IMR-90 (cell line): ENCODE results near the gene FAM110C. TPM values are rescaled to one million over a fixed set of nuclear protein-coding genes. Genes with fewer than 3 reads are reported as not detected.

Experiments
- ATAC-seq: fragments of 200-7000 bp; cut with Tn5 transposase; 2 replicates; pipeline ENCODE4 v1.9.1; 2020; ENCODE audit warnings: low read depth, mild to moderate bottlenecking, moderate library complexity
- BruUV-seq: library from RNA; stranded (reverse); fragments of 400-500 nt; replicated peaks from 2 replicates; lab custom pipeline; 2021; lab: Mats Ljungman, UMichigan
- CTCF ChIA-PET: fragments of 300-600 bp; formaldehyde crosslinking; extraction: SDS; loops from one replicate; lab custom pipeline; 2021; ENCODE audit warnings: antibody characterized with exemption; lab: Yijun Ruan, JAX
- POLR2A ChIA-PET: fragments of 300-600 bp; sonication (Branson Sonifier 250); formaldehyde crosslinking; loops from one replicate; lab custom pipeline; 2022; ENCODE audit warnings: antibody characterized with exemption; ENCODE audit not compliant: unreplicated experiment; lab: Charles Lee
- DNase-seq: peaks from one replicate; pipeline ENCODE4 v3.0.0; 2013
- H2AFZ ChIP-seq: replicated peaks from 2 replicates; pipeline ENCODE3; 2013; ENCODE audit warnings: low read length, mild to moderate bottlenecking; ENCODE audit not compliant: poor library complexity
- H2AK5ac ChIP-seq: 2 replicates; pipeline ENCODE4 v1.6.1; 2013; ENCODE audit warnings: low read depth, low read length, inconsistent platforms
- H2AK9ac ChIP-seq: replicated peaks from 2 replicates; pipeline ENCODE3; 2013; ENCODE audit warnings: mild to moderate bottlenecking, low read depth, low read length, moderate library complexity; ENCODE audit not compliant: poor library complexity
- H2BK120ac ChIP-seq: 2 replicates; pipeline ENCODE4 v1.6.1; 2013; ENCODE audit warnings: low read depth, low read length, inconsistent platforms
- H2BK15ac ChIP-seq: 3 replicates; pipeline ENCODE4 v1.6.1; 2013; ENCODE audit warnings: low read depth, low read length, inconsistent platforms
- H2BK20ac ChIP-seq: 2 replicates; pipeline ENCODE4 v1.6.1; 2013; ENCODE audit warnings: low read depth, mild to moderate bottlenecking, inconsistent platforms, low read length, moderate library complexity
- H2BK5ac ChIP-seq: 2 replicates; pipeline ENCODE4 v1.6.1; 2013; ENCODE audit warnings: mild to moderate bottlenecking, low read depth, low read length, inconsistent platforms; ENCODE audit not compliant: poor library complexity, severe bottlenecking
- H3K14ac ChIP-seq: replicated peaks from 2 replicates; pipeline ENCODE4 v1.6.1; 2013; ENCODE audit warnings: low read depth, low read length, inconsistent platforms
- H3K18ac ChIP-seq: 2 replicates; pipeline ENCODE4 v1.6.1; 2013; ENCODE audit warnings: low read depth, low read length, control low read depth
- H3K23ac ChIP-seq: 2 replicates; pipeline ENCODE4 v1.6.1; 2013; ENCODE audit warnings: low read depth, low read length, inconsistent platforms
- H3K27ac ChIP-seq: 2 replicates; pipeline ENCODE4 v1.5.1; 2013; ENCODE audit warnings: mild to moderate bottlenecking, control low read depth, low read length; ENCODE audit not compliant: insufficient read depth
- H3K27me3 ChIP-seq: 2 replicates; pipeline ENCODE4 v1.6.1; 2013; ENCODE audit warnings: low read length; ENCODE audit not compliant: control insufficient read depth, insufficient read depth
- H3K36me3 ChIP-seq: 2 replicates; pipeline ENCODE4 v1.6.1; 2013; ENCODE audit warnings: low read length, mixed read lengths; ENCODE audit not compliant: control insufficient read depth, insufficient read depth
- H3K4ac ChIP-seq: 2 replicates; pipeline ENCODE4 v1.6.1; 2013; ENCODE audit warnings: low read depth, low read length, inconsistent platforms
- H3K4me1 ChIP-seq: 2 replicates; pipeline ENCODE4 v1.6.1; 2013; ENCODE audit warnings: low read length, mixed read lengths; ENCODE audit not compliant: control insufficient read depth, insufficient read depth
- H3K4me2 ChIP-seq: 2 replicates; pipeline ENCODE4 v1.6.1; 2013; ENCODE audit warnings: low read depth, mild to moderate bottlenecking, control low read depth, low read length, moderate library complexity
- H3K4me3 ChIP-seq: 2 replicates; pipeline ENCODE4 v1.5.1; 2013; ENCODE audit warnings: low read depth, mild to moderate bottlenecking, control low read depth, low read length, moderate library complexity; ENCODE audit not compliant: insufficient read depth
- H3K56ac ChIP-seq: 2 replicates; pipeline ENCODE4 v1.6.1; 2013; ENCODE audit warnings: low read length, inconsistent platforms; ENCODE audit not compliant: insufficient read depth; ENCODE audit errors: extremely low read depth
- H3K79me1 ChIP-seq, 2 experiments: 2 replicates each; pipeline ENCODE4 v1.6.1; 2013; ENCODE audit warnings: low read length in 2 of 2, inconsistent platforms in 1 of 2, low read depth in 1 of 2
- H3K9ac ChIP-seq: 2 replicates; pipeline ENCODE4 v1.6.1; 2013; ENCODE audit warnings: low read depth, low read length, control low read depth
- H3K9me1 ChIP-seq: 2 replicates; pipeline ENCODE4 v1.6.1; 2013; ENCODE audit warnings: low read length, inconsistent platforms; ENCODE audit not compliant: insufficient read depth
- H3K9me3 ChIP-seq: 2 replicates; pipeline ENCODE4 v1.6.1; 2013; ENCODE audit warnings: low read length; ENCODE audit not compliant: control insufficient read depth, insufficient read depth
- H4K20me1 ChIP-seq: 2 replicates; pipeline ENCODE4 v1.6.1; 2013; ENCODE audit warnings: low read length, inconsistent platforms; ENCODE audit not compliant: insufficient read depth
- H4K5ac ChIP-seq: 2 replicates; pipeline ENCODE4 v1.6.1; 2013; ENCODE audit warnings: mild to moderate bottlenecking, low read depth, low read length, control low read depth
- H4K8ac ChIP-seq, 2 experiments: 2 replicates each; pipeline ENCODE4 v1.6.1; 2013; ENCODE audit warnings: low read depth in 2 of 2, low read length in 2 of 2, control low read depth in 1 of 2, inconsistent platforms in 1 of 2
- H4K91ac ChIP-seq: 2 replicates; pipeline ENCODE4 v1.6.1; 2013; ENCODE audit warnings: low read depth, low read length, inconsistent platforms; ENCODE audit not compliant: insufficient read depth
- BHLHE40 ChIP-seq: fragments of 150-350 bp; IDR thresholded peaks from 2 replicates; pipeline ENCODE4 v1.6.1; 2016; ENCODE audit warnings: mild to moderate bottlenecking, low read depth, low read length
- CEBPB ChIP-seq: IDR thresholded peaks from 2 replicates; pipeline ENCODE4 v1.6.1; 2012; ENCODE audit warnings: low read depth, low read length, improper control_type of control experiment
- CHD1 ChIP-seq: IDR thresholded peaks from 2 replicates; pipeline ENCODE4 v1.6.1; 2012; ENCODE audit warnings: low read depth, low read length, improper control_type of control experiment
- CTCF ChIP-seq: conservative IDR thresholded peaks from 2 replicates; pipeline ENCODE4 v1.5.1; 2012; ENCODE audit warnings: mild to moderate bottlenecking, low read depth, low read length, improper control_type of control experiment
- FOS ChIP-seq: fragments of 150-350 bp; IDR thresholded peaks from 2 replicates; pipeline ENCODE4 v1.6.1; 2016; ENCODE audit warnings: low read depth, low read length
- MAFK ChIP-seq: IDR thresholded peaks from 2 replicates; pipeline ENCODE4 v1.6.1; 2012; ENCODE audit warnings: low read depth, low read length, improper control_type of control experiment
- MAZ ChIP-seq: IDR thresholded peaks from 2 replicates; pipeline ENCODE4 v1.6.1; 2012; ENCODE audit warnings: low read depth, mild to moderate bottlenecking, low read length, improper control_type of control experiment, moderate library complexity, borderline replicate concordance
- MXI1 ChIP-seq: IDR thresholded peaks from 2 replicates; pipeline ENCODE4 v1.6.1; 2012; ENCODE audit warnings: low read depth, mild to moderate bottlenecking, low read length, moderate library complexity, borderline replicate concordance
- NFE2L2 ChIP-seq: fragments of 150-350 bp; IDR thresholded peaks from 2 replicates; pipeline ENCODE4 v1.6.1; 2016; ENCODE audit warnings: low read depth, mild to moderate bottlenecking, low read length
- POLR2A ChIP-seq: IDR thresholded peaks from 2 replicates; pipeline ENCODE4 v1.6.1; 2012; ENCODE audit warnings: mild to moderate bottlenecking, low read depth, low read length
- RAD21 ChIP-seq: IDR thresholded peaks from 2 replicates; pipeline ENCODE4 v1.6.1; 2012; ENCODE audit warnings: low read length, improper control_type of control experiment
- RCOR1 ChIP-seq: IDR thresholded peaks from 2 replicates; pipeline ENCODE4 v1.6.1; 2012; ENCODE audit warnings: mild to moderate bottlenecking, low read length, improper control_type of control experiment; ENCODE audit not compliant: insufficient replicate concordance
- RFX5 ChIP-seq: IDR thresholded peaks from 2 replicates; pipeline ENCODE4 v1.8.0; 2012; ENCODE audit warnings: low read depth, mild to moderate bottlenecking, low read length, moderate library complexity
- SMC3 ChIP-seq: fragments of 150-350 bp; IDR thresholded peaks from 2 replicates; pipeline ENCODE4 v1.6.1; 2016; ENCODE audit warnings: low read depth, mild to moderate bottlenecking, antibody characterized with exemption, low read length, moderate library complexity
- WGBS, 2 experiments: methylation state at CpG; one replicate each; pipeline versions ENCODE4 v1.1.5 to v1.1.7; 2013; ENCODE audit warnings: missing lambda C conversion rate in 2 of 2; ENCODE audit not compliant: insufficient read length in 1 of 2; ENCODE audit errors: extremely low coverage in 2 of 2; 5-methylcytosine and 5-hydroxymethylcytosine counted together
- dilution Hi-C: fragments of 300-500 bp; cut with HindIII; formaldehyde crosslinking; loops from one replicate; pipeline ENCODE4 v1.14.3; 2018; ENCODE audit warnings: low sequenced_read_pairs; ENCODE audit not compliant: unreplicated experiment
- in situ Hi-C: fragments of 300-500 bp; cut with MboI; formaldehyde crosslinking; loops from 3 replicates; pipeline ENCODE4 v1.14.3; 2019; ENCODE audit warnings: low sequenced_read_pairs, inconsistent platforms, mixed read lengths
- intact Hi-C: fragments of 100-400 bp; cut with micrococcal nuclease; formaldehyde crosslinking; loops from 2 replicates; pipeline ENCODE4 v1.10.0; 2022
- polyA plus RNA-seq, 3 experiments: library from polyadenylated mRNA; depleted of rRNA; stranded (reverse); fragments of >200 nt; gene quantifications; 2 replicates each; pipeline ENCODE4 v1.2.3, GENCODE V29; 2012; ENCODE audit warnings: low replicate concordance in 1 of 3
- total RNA-seq: library from RNA; depleted of rRNA; stranded (reverse); fragments of >200 nt; gene quantifications from 2 replicates; pipeline ENCODE4 v1.2.3, GENCODE V29; 2012
- TF ChIP-seq, protein P1 (sequence below): fragments of 150-350 bp; IDR thresholded peaks from 2 replicates; pipeline ENCODE4 v1.6.1; 2017; ENCODE audit warnings: mild to moderate bottlenecking, antibody characterized with exemption, low read length, low read depth
- TF ChIP-seq, protein P2 (sequence below): fragments of 150-350 bp; IDR thresholded peaks from 2 replicates; pipeline ENCODE4 v1.6.1; 2016; ENCODE audit warnings: low read depth, mild to moderate bottlenecking, low read length, moderate library complexity, borderline replicate concordance

Gene FAM110C
- total and polyA plus RNA-seq, 2 of the 4 experiments (the other 2 are of a cell fraction) = not detected

DNA sequence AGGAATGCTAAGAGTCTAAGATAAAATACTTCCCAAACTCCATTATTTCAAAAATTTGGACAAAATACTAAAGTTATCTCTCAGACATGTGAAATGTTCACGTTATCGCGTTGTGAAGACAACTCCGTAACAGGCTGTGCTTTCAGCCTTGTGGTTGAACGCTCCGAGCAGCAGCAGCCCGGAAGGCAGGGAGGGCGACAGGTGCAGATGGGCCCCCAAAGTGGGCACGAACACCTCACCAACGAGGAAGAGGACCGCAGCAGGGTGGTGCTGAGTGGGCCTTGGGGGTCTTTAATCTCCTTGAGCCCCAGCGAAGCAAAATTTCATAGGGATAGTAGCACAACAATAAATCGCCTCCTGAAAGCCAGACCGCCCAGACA is 1.0 kb upstream of the FAM110C start:
- Histone ChIP-seq H3K36me3 (no peaks in the 10 kb centered on the region), H4K91ac (no peak overlapping the region), H2BK20ac (no peak overlapping the region), H3K14ac (no peak overlapping the region), H3K4me3 (no peak overlapping the region), H2AK5ac (no peak overlapping the region), H3K9me3 (peaks cover 3% of the 10 kb centered on the region; the same call in 1 of the 2 replicates), H4K20me1 (no peaks in the 10 kb centered on the region), H3K9me1 (no peaks in the 10 kb centered on the region), H3K4ac (no peak overlapping the region), H3K27me3 (no peaks in the 10 kb centered on the region; the same call in 1 of the 2 replicates), H2BK5ac (no peak overlapping the region), H2AFZ (no peak overlapping the region), H3K27ac (no peak overlapping the region), H3K18ac (no peak overlapping the region), H3K56ac (no peak overlapping the region), H3K4me1 (no peaks in the 10 kb centered on the region), H3K4me2 (no peak overlapping the region), H2BK120ac (no peak overlapping the region), H3K23ac (no peak overlapping the region), H3K79me1 (no peaks in the 10 kb centered on the region), H4K5ac (no peak overlapping the region), H3K9ac (no peak overlapping the region), H4K8ac (no peak overlapping the region), H2BK15ac (no peak overlapping the region), H2AK9ac (no peak overlapping the region)
- intact Hi-C loops (no loop called here), in situ Hi-C loops (no loop called here), dilution Hi-C loops (no loop called here)
- WGBS, 2 experiments = 17% methylated on average over 4 of the region's 14 CpGs; no CpG with 5 or more reads in 1 of the 2 experiments
- no TSS peak for BruUV-seq
- no peak for TF ChIP-seq MAFK
- no peak for TF ChIP-seq BHLHE40
- no peak for TF ChIP-seq CHD1
- TF ChIP-seq, protein P1, sequence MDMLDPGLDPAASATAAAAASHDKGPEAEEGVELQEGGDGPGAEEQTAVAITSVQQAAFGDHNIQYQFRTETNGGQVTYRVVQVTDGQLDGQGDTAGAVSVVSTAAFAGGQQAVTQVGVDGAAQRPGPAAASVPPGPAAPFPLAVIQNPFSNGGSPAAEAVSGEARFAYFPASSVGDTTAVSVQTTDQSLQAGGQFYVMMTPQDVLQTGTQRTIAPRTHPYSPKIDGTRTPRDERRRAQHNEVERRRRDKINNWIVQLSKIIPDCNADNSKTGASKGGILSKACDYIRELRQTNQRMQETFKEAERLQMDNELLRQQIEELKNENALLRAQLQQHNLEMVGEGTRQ = no peak
- no peak for TF ChIP-seq MXI1
- no peak for TF ChIP-seq RCOR1
- TF ChIP-seq POLR2A = no peak
- TF ChIP-seq CTCF = no peak
- TF ChIP-seq CEBPB = no peak
- TF ChIP-seq NFE2L2 = no peak
- no peak for TF ChIP-seq RAD21
- no peak for TF ChIP-seq MAZ
- TF ChIP-seq FOS = no peak
- no peak for TF ChIP-seq RFX5
- TF ChIP-seq, protein P2, sequence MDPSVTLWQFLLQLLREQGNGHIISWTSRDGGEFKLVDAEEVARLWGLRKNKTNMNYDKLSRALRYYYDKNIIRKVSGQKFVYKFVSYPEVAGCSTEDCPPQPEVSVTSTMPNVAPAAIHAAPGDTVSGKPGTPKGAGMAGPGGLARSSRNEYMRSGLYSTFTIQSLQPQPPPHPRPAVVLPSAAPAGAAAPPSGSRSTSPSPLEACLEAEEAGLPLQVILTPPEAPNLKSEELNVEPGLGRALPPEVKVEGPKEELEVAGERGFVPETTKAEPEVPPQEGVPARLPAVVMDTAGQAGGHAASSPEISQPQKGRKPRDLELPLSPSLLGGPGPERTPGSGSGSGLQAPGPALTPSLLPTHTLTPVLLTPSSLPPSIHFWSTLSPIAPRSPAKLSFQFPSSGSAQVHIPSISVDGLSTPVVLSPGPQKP = no peak
- no peak for TF ChIP-seq SMC3
- no peak for ATAC-seq
- POLR2A ChIA-PET = no interaction called here
- CTCF ChIA-PET = no interaction called here
- DNase-seq = no peak
